ENCODE measurements around the gene HSPA6.
"Not testable (repeated sequence)": the region's sequence is repeated elsewhere in the genome, so short reads cannot be mapped to it uniquely, and the experiment has no call there.

DNA sequence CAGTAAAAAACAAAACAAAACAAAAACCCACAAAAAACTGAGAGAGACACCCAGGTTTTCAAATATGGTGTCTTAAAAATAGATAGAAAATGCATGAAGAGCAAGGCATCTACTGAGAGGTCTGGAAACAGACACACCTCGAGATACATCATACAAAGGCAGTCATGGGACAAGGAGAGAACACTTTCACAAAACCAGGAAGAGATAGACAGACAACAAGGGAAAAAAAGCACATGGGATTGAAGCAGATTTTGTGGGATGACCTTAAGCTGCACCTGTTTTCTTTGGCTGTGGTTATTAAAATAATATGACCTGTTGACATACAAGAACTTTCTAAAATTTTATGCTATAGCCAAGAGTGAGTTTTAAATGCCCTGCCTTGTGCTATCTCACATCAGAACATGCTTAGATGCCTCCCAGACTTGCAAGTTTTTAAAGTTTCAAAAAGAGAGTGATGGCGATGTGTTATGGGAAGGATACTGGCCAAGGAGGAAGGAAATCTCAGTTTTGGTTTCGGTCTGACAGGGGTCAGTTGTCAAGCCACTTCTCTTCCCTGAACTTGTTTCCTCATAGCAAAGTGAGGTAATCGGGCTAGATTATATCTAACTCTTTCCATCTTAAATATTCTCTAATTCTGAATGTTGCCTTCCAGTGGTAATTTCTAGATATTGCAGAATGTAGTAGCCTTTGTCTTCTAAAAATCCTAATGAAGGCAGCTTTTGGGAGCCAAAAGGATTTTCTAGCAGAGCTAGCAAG, 36.8 kb downstream of the HSPA6 start:
- TF ChIP-seq, protein P1, sequence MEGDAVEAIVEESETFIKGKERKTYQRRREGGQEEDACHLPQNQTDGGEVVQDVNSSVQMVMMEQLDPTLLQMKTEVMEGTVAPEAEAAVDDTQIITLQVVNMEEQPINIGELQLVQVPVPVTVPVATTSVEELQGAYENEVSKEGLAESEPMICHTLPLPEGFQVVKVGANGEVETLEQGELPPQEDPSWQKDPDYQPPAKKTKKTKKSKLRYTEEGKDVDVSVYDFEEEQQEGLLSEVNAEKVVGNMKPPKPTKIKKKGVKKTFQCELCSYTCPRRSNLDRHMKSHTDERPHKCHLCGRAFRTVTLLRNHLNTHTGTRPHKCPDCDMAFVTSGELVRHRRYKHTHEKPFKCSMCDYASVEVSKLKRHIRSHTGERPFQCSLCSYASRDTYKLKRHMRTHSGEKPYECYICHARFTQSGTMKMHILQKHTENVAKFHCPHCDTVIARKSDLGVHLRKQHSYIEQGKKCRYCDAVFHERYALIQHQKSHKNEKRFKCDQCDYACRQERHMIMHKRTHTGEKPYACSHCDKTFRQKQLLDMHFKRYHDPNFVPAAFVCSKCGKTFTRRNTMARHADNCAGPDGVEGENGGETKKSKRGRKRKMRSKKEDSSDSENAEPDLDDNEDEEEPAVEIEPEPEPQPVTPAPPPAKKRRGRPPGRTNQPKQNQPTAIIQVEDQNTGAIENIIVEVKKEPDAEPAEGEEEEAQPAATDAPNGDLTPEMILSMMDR (IDR thresholded peaks at IDR 0.05; ENCODE audit: low read depth, low read length), result 0 out of 2 replicates have a peak, but pooled peaks have one; percentile 6
- TF ChIP-seq EZH2phosphoT487 (IDR thresholded peaks at IDR 0.05; ENCODE audit: low read depth), result not testable (repeated sequence)
